GM20431 (cell line): Measurements from ENCODE around the gene SLC5A2.
"Not testable (repeated sequence)": the region's sequence is repeated elsewhere in the genome, so short reads cannot be mapped to it uniquely, and the experiment has no call there.

Experiments
- in situ Hi-C: fragments of 300-500 bp; cut with MseI, MboI; formaldehyde crosslinking; loops from one replicate; pipeline ENCODE4 v1.15.0; 2020; ENCODE audit warnings: low sequenced_read_pairs; ENCODE audit not compliant: unreplicated experiment

The SLC5A2 gene

DNA sequence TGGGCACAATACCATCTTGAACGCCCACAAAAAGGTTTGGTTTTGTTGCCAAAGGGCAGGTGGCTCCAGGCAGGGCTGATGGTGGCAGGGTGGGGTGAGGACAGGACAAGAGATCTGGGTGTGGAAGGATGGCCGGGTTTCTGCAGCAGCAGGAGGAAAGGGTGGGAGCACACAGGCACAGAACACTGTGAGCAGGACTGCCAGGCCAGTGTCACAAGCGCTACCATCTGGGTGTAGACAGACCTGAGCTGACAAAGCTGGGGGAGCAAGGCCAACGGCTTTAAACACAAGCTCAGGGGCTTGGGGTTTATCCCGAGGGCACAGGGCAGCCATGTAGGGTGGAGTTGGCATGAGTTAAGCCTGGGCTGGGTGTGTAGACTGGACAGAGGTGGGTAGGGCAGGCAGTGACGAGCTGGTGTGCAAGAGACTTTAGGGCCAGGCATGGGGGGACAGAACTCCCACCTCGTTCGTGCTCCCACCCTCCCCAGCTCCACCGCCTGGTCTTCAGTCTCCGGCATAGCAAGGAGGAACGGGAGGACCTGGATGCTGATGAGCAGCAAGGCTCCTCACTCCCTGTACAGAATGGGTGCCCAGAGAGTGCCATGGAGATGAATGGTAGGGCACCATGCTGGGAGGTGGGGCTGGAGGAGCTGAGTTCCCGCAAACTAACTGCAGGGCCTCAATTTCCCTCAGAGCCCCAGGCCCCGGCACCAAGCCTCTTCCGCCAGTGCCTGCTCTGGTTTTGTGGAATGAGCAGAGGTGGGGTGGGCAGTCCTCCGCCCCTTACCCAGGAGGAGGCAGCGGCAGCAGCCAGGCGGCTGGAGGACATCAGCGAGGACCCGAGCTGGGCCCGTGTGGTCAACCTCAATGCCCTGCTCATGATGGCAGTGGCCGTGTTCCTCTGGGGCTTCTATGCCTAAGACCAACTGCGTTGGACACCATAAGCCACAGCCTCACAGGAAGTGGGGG, 7.0 kb downstream of the SLC5A2 start:
- in situ Hi-C loops = no loop called here

DNA sequence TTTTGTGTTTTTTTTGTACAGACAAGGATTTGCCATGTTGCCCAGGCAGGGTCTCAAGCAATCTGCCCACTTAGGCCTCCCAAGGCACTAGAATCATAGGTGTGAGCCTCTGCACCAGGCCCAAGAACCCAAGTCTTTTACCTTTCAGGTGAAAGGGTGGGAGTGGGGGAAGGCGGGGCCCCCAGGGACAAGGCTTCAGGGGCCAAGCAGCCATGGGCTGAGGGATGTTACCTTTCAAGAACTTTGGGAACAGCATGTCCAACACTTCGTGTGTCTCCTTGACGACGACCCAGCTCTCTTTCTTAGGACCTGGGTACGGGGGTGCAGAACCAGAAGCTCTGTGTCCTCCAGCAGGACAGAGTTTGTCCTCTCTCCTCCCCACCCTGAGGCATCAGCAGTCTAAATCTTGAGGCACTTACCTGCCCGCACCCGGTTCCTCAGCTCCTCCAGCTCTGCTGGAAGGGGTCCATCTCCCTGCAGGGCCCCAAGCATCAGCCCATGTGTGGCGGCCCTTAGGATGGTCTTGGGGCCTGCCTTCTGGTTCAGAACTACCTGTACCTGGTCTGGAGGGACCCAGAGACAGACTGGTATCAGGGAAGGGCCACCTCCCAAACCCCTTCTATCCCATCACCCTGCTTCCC, 9.0 kb downstream of the SLC5A2 start:
- in situ Hi-C loops = no loop called here

DNA sequence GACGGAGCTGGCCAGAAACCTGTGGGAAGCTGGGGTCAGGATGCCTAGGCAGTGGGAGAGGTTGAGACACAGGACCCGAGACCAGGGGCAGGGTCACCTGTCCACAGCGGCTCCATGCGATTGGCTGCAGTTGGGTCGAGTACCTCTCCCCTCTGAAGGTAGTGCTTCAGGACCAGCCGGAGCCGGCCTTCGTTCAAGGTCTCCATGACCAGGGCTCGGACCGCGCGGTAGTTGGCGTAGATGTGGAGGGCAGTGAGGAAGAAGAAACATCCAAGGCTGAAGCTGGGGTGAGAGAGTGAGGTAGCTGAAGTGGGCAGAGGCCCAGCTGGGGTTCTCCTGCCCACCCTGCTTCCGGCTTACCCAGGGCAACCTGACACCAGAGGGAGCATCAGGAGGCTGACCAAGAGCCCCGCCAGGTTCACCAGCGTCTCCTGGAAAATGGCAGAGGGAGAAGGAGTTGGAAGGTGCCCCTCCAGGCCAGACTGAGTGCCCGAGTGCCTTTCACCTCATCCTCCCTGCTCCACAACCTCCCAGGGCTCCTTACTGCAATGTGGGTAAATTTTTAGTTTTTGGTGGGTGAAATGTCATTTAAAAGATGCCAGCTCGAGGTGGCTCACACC, 10.7 kb downstream of the SLC5A2 start:
- in situ Hi-C loops = no loop called here

DNA sequence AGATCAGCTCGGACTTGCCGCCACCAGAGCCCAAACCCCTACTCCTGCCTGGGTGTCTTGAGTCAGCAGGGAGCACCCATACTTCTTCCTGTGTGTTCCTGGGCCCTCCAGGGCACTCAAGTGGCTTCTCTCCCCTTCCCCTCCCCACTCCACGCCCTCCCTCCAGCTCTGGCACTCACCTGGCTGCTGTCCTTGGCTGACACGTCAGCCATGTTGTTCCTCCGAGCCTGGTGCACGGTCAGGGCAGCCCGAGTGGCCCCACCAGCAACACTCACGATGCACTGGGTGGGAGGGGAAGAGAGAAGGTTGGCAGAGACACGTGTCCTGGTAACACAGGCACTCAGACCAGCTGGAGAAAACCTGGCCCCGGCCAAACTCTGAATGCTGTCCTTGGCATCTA, 13.7 kb downstream of the SLC5A2 start:
- in situ Hi-C loops = no loop called here

DNA sequence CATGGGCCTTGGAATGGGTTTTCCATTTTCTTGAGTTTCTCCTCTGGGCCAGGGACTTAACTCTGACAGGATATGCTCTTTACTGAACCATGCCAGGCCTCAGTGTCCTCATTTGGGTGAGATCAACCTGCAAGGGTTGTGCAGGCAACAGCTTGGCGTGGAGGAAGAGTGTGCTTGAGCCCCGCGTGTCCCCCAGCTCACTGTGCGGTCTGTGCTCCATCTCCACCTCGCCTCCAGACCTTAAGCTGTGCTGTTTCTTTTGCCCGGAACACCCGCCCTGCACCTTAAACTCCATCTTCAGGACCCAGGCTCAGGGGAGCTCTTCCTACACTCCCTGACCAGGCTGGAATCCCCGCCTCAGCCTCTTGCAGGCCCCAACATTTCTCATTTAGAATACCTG, 15.6 kb downstream of the SLC5A2 start:
- in situ Hi-C loops = no loop called here

GRCh38 chr16:31499928-31500327, 17.0 kb downstream of the SLC5A2 start:
- in situ Hi-C loops = no loop called here

DNA sequence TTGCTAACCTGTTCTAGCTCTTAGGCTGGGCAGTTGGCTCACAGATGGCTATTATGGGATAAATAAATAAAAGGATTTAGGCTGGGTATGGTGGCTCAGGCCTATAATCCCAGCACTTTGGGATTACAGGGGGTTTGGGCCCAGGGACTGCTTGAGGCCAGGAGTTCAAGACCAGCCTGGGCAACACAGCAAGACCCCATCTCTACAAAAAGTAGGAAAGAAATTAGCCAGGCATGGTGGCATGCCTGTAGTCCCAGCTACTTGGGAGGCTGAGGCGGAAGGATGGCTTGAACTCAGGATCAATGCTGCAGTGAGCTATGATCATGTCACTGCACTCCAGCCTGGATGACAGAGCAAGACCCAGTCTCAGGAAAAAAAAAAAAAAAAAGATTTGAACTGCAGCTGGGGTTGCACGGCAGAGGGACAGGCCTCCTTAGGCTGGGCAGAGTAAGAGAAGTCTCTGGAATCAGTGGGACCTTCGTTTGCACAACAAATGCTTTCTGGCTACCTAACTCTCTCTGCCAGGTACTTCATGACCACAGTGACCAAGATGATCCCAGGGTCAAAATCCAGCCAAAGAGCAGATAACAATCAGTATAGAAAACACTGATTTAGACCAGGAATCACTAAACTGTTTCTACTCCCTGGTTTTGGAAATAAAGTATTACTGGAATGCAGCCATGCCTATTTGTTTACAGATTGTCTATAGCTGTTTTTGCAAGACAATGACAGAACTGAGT, 18.5 kb downstream of the SLC5A2 start:
- in situ Hi-C loops = no loop called here

- in situ Hi-C loops = no loop called here
Observed at GRCh38 chr16:31501966-31502348, 19.0 kb downstream of the SLC5A2 start.

GRCh38 chr16:31502981-31503380, 20.1 kb downstream of the SLC5A2 start:
- in situ Hi-C loops = no loop called here

DNA sequence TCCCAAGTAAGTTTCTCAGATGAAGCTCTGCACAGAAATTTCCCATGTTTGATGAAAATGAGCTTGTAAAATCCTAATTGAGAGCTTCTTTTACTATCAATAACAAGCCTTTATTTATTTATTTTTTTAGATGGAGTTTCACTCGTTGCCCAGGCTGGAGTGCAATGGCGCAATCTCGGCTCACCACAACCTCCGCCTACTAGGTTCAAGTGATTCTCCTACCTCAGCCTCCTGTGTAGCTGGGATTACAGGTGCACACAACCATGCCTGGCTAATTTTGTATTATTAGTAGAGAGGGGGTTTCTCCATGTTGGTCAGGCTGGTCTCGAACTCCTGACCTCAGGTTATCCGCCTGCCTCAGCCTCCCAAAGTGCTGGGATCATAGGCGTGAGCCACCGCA, 20.6 kb downstream of the SLC5A2 start:
- in situ Hi-C loops = not testable (repeated sequence)

DNA sequence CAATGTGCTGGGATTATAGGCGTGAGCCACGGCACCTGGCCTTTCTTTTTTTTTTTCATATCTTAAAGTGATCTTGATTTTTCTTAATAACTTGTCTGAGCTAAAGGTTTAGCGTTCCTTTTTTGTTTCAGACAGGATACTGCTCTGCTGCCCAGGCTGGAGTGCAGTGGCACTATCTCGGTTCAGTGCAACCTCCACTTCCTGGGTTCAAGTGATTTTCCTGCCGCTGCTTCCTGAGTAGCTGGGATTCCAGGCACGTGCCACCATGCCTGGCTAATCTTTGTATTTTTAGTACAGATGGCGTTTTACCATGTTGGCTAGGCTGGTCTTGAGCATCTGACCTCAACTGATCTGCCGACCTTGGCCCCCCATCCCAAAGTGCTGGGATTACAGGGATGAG, 21.2 kb downstream of the SLC5A2 start:
- in situ Hi-C loops = no loop called here

DNA sequence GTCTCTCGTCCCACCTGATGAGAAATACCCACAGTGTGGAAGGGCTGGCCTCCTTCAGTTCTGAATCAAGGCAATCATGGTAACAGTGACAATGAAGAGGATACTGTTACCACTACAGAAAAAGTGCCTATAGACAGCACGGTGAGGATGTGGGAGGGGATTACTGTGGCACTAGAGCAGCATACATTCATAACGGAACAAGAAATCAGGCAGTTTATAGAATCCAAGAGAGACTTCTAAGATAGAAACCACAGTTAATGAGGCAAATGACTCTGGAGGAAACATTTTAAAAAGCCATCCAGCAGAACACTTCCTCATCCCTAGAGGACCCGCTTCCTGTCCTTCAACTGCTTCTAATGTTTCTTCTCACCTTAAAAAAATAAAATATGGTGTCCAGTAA, 22.6 kb downstream of the SLC5A2 start:
- in situ Hi-C loops = no loop called here

- in situ Hi-C loops = no loop called here
Observed at GRCh38 chr16:31507617-31507928, 24.6 kb downstream of the SLC5A2 start.

DNA sequence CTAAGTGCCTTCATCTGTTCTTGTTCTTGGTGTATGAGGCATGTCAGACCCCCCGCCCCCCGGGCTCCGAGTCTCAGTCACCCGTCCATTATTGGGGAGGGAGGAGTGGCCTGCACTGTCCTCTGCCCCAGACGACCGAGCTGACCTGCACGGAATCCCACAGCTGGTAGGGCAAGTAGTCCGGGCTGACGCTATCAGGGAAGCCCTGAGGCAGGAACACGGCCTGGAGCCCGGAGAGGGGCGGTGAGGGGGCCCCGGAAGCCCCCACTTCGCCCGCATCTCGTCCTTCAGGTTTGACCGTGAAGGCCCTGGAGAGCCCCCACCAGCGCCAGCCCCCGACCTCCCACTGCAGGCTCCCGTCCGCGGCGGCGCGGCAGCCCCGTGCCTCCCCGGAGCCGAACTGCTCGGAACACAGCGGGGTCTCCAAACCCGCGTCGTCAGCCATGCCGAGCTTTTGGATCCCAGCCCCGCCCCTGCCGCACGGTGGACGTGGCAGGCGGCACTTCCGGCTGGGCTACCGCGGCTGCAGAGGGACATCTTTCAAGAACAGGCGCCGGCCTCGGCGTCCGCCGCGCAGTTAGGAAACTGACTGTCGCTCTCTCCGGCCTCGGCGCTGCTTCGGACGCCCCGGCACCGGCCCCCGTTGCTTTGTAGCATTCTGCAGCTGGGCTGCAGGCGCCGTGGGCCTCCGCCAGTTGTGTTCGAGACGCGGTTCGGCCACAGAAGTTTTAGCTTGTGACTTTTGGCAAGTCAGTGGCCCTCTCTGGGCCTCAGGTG, 25.2 kb downstream of the SLC5A2 start, which contains the start of gene RUSF1:
RUSF1 (minus strand) TSS at position 463 of the 777 bp plus-strand sequence; CDS start at position 445, 18 bp downstream.
- in situ Hi-C loops = no loop called here

DNA sequence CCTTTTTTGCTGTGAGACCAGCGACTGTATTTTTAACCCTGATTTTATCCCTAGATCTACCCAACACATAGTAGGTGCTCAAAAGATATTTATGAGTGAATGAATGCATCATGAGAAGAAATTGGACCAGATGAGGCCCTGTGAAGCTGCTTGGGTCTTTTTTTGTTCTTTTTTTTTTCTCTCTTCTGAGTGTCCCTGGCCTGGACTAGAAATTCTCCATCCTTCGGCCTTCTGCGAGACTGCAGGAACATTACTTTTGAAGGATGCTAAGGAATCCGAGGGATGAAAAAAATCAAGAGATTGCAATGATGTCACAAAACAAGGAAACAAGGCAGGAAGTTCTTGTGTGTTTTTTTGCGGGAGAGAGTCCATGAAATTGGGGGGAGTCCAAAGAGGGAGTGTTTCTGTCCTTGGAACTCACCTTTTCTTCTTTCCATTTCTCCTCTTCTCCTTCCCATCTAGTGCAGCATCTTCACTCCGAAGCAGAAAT, 25.8 kb downstream of the SLC5A2 start:
- in situ Hi-C loops = no loop called here

DNA sequence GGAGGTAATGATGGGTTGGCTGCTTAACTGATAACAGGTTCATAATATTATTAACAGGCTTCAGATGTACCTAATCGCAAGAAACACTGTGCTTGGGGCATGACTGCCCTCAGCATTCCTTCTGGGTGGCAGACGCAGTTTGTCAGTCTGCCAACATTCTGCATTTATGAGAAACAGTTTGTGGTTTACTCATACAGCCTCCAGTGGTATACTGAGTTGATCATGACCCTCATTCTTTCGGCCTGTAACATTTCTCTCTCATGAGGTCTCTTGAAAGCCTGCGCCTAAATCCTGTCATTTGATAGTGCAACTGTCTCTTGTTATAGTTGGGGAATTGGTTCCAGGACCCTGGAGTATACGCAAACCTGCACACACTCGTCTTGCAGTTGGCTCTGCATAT, 30.2 kb downstream of the SLC5A2 start:
- in situ Hi-C loops = no loop called here

DNA sequence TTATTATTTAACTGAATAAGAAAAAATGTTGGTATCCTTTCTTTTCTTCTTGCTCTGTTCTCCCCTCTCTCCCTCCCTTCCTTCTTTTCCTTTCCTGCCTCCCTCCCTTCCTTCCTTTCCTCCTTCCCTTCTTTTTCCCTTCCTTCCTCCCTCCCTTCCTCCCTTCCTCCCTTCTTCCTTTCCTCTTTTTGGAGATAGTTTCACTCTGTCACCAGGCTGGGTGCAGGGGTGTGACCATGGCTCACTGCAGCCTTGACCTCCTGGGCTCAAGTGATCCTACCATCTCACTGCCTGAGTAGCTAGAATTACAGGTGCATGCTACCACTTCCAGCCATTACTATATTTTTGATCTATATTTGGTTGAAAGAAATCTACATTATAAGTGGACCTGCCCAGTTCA, 31.0 kb downstream of the SLC5A2 start:
- in situ Hi-C loops = no loop called here

- in situ Hi-C loops = no loop called here
Observed at GRCh38 chr16:31517800-31518402, 35.0 kb downstream of the SLC5A2 start.

DNA sequence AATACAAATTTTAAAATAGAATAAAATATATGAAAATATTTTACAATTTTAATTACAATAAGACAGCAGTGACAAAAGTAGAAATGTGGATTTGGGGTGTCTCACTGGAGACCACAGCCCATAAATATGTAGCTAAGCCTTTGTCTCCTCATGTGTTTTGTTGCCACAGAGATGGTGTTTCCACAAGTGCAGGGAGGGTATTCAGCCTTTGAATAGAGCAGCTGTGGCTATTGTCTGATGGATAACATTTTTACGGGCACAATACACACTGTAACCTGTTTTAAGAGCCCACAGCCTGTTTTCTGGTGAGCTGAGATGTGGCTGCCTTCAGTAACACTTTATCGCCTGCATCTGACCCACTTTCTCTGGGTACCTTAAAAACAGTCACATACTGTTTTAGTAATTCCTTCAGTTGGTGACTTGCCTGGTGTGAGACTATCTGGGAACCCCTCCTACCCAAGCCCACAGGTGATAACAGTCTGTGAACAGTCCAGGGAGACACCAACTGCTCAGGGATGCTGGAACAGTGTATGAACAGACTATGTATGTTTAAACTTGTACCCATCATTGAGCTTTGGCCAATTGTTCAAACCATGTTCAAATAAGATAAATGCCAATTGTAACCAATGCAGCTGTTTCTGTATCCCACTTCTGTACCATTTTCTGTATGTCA, 37.0 kb downstream of the SLC5A2 start:
- in situ Hi-C loops = no loop called here
